ENCODE results near the gene MYH11.
A peak's percentile ranks its signal among the peaks of the same experiment; 100 is the strongest.

Gene MYH11

GRCh38 chr16:15768201-15768600 is 88.6 kb downstream of the MYH11 start:
- ChIA-PET POLR2A (no interaction called here), CTCF (no interaction called here)
- DNase-seq (ENCODE audit: extremely low spot score), result no peak
- TF ChIP-seq NFRKB (IDR thresholded peaks at IDR 0.05), result no peak
- no peak for TF ChIP-seq FOXA1 (IDR thresholded peaks at IDR 0.05)
- TF ChIP-seq FOXM1 (IDR thresholded peaks at IDR 0.05; ENCODE audit: borderline replicate concordance), result no peak
- TF ChIP-seq CTBP1 (IDR thresholded peaks at IDR 0.05; ENCODE audit: borderline replicate concordance), result no peak
- TF ChIP-seq L3MBTL2 (conservative IDR thresholded peaks at IDR 0.05), result no peak
- no peak for TF ChIP-seq BHLHE40 (IDR thresholded peaks at IDR 0.05; ENCODE audit: borderline replicate concordance)
- TF ChIP-seq ELF4 (IDR thresholded peaks at IDR 0.05), result no peak
- TF ChIP-seq TARDBP (IDR thresholded peaks at IDR 0.05), result no peak
- TF ChIP-seq FOXK2 (IDR thresholded peaks at IDR 0.05), result no peak
- no peak for TF ChIP-seq ZNF384 (IDR thresholded peaks at IDR 0.05)
- no peak for TF ChIP-seq SUZ12 (IDR thresholded peaks at IDR 0.05)
- TF ChIP-seq PKNOX1 (IDR thresholded peaks at IDR 0.05), result no peak
- no peak for TF ChIP-seq ARNT (IDR thresholded peaks at IDR 0.05)
- TF ChIP-seq LEF1 (IDR thresholded peaks at IDR 0.05; ENCODE audit: borderline replicate concordance), result no peak
- TF ChIP-seq SP1 (IDR thresholded peaks at IDR 0.05), result no peak
- no peak for TF ChIP-seq HDGF (IDR thresholded peaks at IDR 0.05; ENCODE audit: borderline replicate concordance)

- TF ChIP-seq L3MBTL2 (conservative IDR thresholded peaks at IDR 0.05) (no peak), HDGF (IDR thresholded peaks at IDR 0.05; ENCODE audit: borderline replicate concordance) (no peak), NFRKB (IDR thresholded peaks at IDR 0.05) (no peak), FOXM1 (IDR thresholded peaks at IDR 0.05; ENCODE audit: borderline replicate concordance) (no peak), CTBP1 (IDR thresholded peaks at IDR 0.05; ENCODE audit: borderline replicate concordance) (no peak), SUZ12 (IDR thresholded peaks at IDR 0.05) (no peak), ZNF384 (IDR thresholded peaks at IDR 0.05) (no peak), LEF1 (IDR thresholded peaks at IDR 0.05; ENCODE audit: borderline replicate concordance) (no peak), FOXA1 (IDR thresholded peaks at IDR 0.05) (no peak), BHLHE40 (IDR thresholded peaks at IDR 0.05; ENCODE audit: borderline replicate concordance) (no peak), TARDBP (IDR thresholded peaks at IDR 0.05) (no peak), FOXK2 (IDR thresholded peaks at IDR 0.05) (no peak), ARNT (IDR thresholded peaks at IDR 0.05) (no peak)
- no peak for DNase-seq (ENCODE audit: extremely low spot score)
- POLR2A ChIA-PET, result no interaction called here
- CTCF ChIA-PET, result interaction anchor here (0.6 kb wide), 2 partner anchors 55 to 83 kb away, joined by 3 to 4 read pairs; no protein-coding TSS in a partner anchor
These were observed 89.9 kb downstream of the MYH11 start for GRCh38 chr16:15766918-15767317.

- ChIA-PET CTCF (no interaction called here), POLR2A (no interaction called here)
- peak; percentile 58 for DNase-seq (ENCODE audit: extremely low spot score)
- no peak for TF ChIP-seq LEF1 (IDR thresholded peaks at IDR 0.05; ENCODE audit: borderline replicate concordance)
- no peak for TF ChIP-seq TARDBP (IDR thresholded peaks at IDR 0.05)
- no peak for TF ChIP-seq ARNT (IDR thresholded peaks at IDR 0.05)
- 0 out of 2 replicates have a peak, but pooled peaks have one; percentile 24 for TF ChIP-seq PKNOX1 (IDR thresholded peaks at IDR 0.05)
These were observed 90.9 kb downstream of the MYH11 start for GRCh38 chr16:15765880-15766279.

GRCh38 chr16:15765116-15765515 is 91.7 kb downstream of the MYH11 start:
- TF ChIP-seq SUZ12 (IDR thresholded peaks at IDR 0.05) (no peak), TARDBP (IDR thresholded peaks at IDR 0.05) (no peak), FOXK2 (IDR thresholded peaks at IDR 0.05) (no peak), FOXM1 (IDR thresholded peaks at IDR 0.05; ENCODE audit: borderline replicate concordance) (no peak), ELF4 (IDR thresholded peaks at IDR 0.05) (no peak), LEF1 (IDR thresholded peaks at IDR 0.05; ENCODE audit: borderline replicate concordance) (no peak), ZNF384 (IDR thresholded peaks at IDR 0.05) (no peak), CTBP1 (IDR thresholded peaks at IDR 0.05; ENCODE audit: borderline replicate concordance) (no peak), HDGF (IDR thresholded peaks at IDR 0.05; ENCODE audit: borderline replicate concordance) (no peak), L3MBTL2 (conservative IDR thresholded peaks at IDR 0.05) (no peak), ARNT (IDR thresholded peaks at IDR 0.05) (no peak), PKNOX1 (IDR thresholded peaks at IDR 0.05) (no peak), FOXA1 (IDR thresholded peaks at IDR 0.05) (no peak), BHLHE40 (IDR thresholded peaks at IDR 0.05; ENCODE audit: borderline replicate concordance) (no peak), NFRKB (IDR thresholded peaks at IDR 0.05) (no peak), SP1 (IDR thresholded peaks at IDR 0.05) (no peak)
- DNase-seq (ENCODE audit: extremely low spot score), result no peak
- ChIA-PET POLR2A (no interaction called here), CTCF (no interaction called here)

- DNase-seq (ENCODE audit: extremely low spot score), result no peak
- TF ChIP-seq ZNF384 (IDR thresholded peaks at IDR 0.05) (no peak), ARNT (IDR thresholded peaks at IDR 0.05) (no peak), NFRKB (IDR thresholded peaks at IDR 0.05) (no peak)
- ChIA-PET POLR2A (no interaction called here), CTCF (no interaction called here)
These were observed 92.7 kb downstream of the MYH11 start for GRCh38 chr16:15764112-15764511.

GRCh38 chr16:15760129-15760528 is 96.7 kb downstream of the MYH11 start:
- DNase-seq (ENCODE audit: extremely low spot score), result no peak
- POLR2A ChIA-PET, result no interaction called here
- TF ChIP-seq PKNOX1 (IDR thresholded peaks at IDR 0.05), result no peak
- TF ChIP-seq ARNT (IDR thresholded peaks at IDR 0.05), result no peak
- no peak for TF ChIP-seq CTBP1 (IDR thresholded peaks at IDR 0.05; ENCODE audit: borderline replicate concordance)
- TF ChIP-seq FOXK2 (IDR thresholded peaks at IDR 0.05), result no peak
- TF ChIP-seq SP1 (IDR thresholded peaks at IDR 0.05), result no peak
- TF ChIP-seq FOXM1 (IDR thresholded peaks at IDR 0.05; ENCODE audit: borderline replicate concordance), result no peak
- TF ChIP-seq NFRKB (IDR thresholded peaks at IDR 0.05), result no peak
- TF ChIP-seq SUZ12 (IDR thresholded peaks at IDR 0.05), result no peak
- no peak for TF ChIP-seq BHLHE40 (IDR thresholded peaks at IDR 0.05; ENCODE audit: borderline replicate concordance)
- TF ChIP-seq ELF4 (IDR thresholded peaks at IDR 0.05), result no peak
- TF ChIP-seq L3MBTL2 (conservative IDR thresholded peaks at IDR 0.05), result no peak
- no peak for TF ChIP-seq HDGF (IDR thresholded peaks at IDR 0.05; ENCODE audit: borderline replicate concordance)
- no peak for TF ChIP-seq LEF1 (IDR thresholded peaks at IDR 0.05; ENCODE audit: borderline replicate concordance)
- no peak for TF ChIP-seq TARDBP (IDR thresholded peaks at IDR 0.05)
- no peak for TF ChIP-seq ZNF384 (IDR thresholded peaks at IDR 0.05)
- no peak for TF ChIP-seq FOXA1 (IDR thresholded peaks at IDR 0.05)
- CTCF ChIA-PET, result interaction anchor here (1.1 kb wide), 1 partner anchor 57 kb away, joined by 3 read pairs; no protein-coding TSS in a partner anchor

All from HEK293T (cell line).